Nucleus accumbens (tissue), 56 donors: Measurements from ENCODE around the gene TTC7B.
A peak's percentile ranks its signal among the peaks of the same experiment; 100 is the strongest.

Source experiments
- DNase-seq, 56 donors: peaks; one replicate each; lab custom pipeline; 2025; lab: John Stamatoyannopoulos, UW

Gene TTC7B

GRCh38 chr14:90682615-90683014 lies 133.6 kb downstream of the TTC7B start:
- DNase-seq: no peak

GRCh38 chr14:90681929-90682328 lies 134.3 kb downstream of the TTC7B start:
- DNase-seq: no peak

GRCh38 chr14:90678846-90679362 lies 137.3 kb downstream of the TTC7B start:
- DNase-seq: no peak

DNA sequence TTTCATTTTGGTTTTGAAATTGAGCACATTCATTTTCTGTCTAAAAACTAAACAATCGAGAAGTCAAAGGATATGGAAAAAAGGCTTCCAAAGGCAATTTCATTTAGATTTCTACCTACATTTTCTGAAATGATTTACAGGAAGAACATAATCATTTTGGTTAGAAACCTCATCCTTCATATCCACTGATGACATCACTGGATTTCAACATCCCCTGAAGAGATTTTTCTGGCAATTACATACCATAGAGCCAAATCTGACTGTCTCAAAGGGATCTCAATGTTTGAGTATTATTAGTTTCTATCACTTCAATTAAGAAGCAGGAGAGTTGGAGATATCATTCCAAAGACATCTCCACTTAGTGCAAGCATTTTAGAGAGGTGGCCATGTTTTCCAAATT lies 137.8 kb downstream of the TTC7B start:
- no peak for DNase-seq

DNA sequence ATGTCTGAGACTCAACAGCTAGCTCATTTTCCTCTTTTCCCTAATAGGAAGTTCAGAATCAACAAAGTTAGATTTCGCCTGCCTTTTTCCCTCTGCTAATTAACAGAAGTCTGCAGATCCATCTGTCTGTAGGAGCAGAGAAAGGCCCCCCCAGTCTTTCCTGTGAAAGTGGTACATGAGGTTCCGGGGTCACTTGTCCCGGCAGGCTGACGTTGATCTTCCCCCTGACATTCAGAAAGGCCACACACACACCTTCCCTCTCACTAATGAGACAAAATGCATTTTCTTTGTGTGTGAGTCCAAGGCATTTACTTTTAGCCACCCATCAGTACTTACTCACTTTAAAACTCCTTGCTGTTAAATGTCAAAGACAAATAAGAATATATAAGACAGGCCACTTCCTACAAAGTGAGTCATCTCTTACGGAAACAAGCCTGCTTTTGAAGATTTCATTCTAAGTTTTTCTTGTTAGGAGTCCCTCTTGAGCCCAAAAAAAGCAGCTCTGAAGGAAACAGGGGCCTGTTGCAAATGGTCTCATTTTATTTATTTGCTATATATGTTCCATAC lies 138.7 kb downstream of the TTC7B start:
- DNase-seq: no peak

GRCh38 chr14:90676912-90677311 lies 139.3 kb downstream of the TTC7B start:
- no peak for DNase-seq

GRCh38 chr14:90676356-90676755 lies 139.9 kb downstream of the TTC7B start:
- DNase-seq: no peak

DNA sequence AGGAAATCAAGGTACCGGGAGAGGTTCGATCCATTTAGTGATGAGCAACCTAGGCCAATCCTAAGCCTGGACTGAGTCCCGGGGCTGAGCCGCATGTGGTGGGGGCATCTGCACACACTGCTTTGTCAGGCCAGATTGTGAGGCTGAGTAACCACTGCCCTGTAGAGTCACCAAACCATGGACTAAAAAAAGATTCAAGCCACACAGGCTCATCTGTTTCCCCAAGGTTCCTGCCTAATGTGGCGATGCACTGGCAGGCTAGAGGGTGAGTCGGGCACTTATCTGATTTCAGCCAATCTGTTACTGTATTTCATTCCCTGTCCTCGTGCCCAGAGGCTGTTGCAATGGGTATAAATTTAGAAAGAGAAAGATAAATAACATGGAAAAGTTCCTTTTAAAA lies 140.8 kb downstream of the TTC7B start:
- no peak for DNase-seq

GRCh38 chr14:90674716-90675115 lies 141.5 kb downstream of the TTC7B start:
- no peak for DNase-seq

DNA sequence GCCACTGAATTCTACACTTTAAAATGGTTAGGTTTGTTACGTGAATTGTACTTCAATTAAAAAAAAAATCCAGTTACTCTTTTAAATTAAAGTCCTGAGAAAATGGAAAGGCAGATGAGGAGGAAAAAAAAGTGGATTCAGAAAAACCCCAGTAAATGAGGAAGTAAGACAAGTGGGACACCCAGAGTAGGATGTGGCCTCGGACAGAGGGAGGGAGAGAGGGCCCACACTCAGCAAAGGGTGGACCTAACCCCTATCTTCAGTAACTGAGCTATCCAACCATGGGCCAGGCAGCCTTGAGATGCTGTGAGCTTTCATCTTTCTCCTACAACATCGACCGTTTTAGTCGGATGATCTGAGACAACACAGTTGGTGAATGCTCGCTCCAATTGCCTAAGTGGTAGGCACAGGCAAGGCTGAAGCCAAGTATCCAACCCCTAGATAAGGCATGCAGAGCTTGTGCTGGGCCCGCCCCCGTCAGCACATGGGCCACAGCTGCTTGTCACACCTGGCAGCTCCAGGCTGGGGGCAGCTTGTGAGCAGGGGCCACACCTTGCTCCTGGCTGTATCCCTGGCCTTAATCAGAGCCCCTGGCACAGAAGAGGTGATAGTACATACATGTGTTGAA lies 142.1 kb downstream of the TTC7B start:
- no peak for DNase-seq

GRCh38 chr14:90671382-90672234 lies 144.6 kb downstream of the TTC7B start:
- peak in 8 of 56 donors; percentile 27 to 62 (median 38) for DNase-seq

GRCh38 chr14:90669731-90670130 lies 146.5 kb downstream of the TTC7B start:
- DNase-seq: no peak

DNA sequence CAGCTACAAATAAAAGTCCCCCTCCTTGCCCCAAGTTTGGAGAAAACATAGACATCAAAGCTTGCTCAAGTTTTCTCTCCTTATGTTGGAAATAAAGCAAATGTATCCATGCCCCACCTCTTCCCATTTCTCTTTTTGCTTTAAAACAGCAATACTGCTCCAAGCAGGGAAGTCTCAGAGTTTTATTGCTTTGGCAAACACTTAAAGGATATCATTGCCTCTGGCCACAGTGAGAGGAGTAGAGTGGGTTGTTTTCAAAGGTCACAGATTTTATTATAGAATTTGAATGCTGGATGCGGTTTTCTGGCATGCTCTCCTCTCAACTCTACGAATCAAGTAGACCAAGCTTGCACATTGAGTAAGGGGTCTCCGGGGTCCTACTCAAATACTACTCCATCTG lies 149.7 kb downstream of the TTC7B start:
- no peak for DNase-seq

DNA sequence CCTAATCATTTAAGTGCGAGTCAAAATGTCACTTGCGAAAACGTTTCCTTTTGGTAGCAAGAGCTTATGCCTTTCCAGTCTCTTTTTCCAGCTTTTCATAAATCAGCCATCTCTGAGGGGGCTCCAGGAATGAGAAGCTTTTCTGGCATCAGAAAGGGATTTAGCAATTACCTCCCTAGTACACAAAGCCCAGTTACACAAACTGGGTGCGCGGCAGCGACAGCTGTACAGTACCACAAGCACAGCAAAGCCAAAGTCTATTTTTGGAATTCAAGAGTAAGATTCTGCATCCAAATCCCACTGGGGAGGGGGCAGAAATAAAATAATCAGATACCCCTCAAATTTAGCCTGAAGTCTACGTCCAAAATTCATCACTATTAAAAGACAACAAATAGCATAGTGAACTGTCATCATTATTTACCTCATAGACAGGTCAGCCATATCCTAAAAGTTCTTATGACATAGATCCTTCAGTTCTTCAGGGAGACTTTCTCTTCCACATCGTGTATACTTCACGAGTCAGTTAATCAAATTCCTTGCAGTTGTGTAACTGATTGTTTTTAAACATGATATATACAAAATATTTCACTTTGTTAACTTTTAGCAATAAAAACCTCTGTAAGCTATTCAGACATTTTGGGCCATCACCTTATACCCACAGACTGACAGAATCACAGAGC lies 150.8 kb downstream of the TTC7B start:
- no peak for DNase-seq

DNA sequence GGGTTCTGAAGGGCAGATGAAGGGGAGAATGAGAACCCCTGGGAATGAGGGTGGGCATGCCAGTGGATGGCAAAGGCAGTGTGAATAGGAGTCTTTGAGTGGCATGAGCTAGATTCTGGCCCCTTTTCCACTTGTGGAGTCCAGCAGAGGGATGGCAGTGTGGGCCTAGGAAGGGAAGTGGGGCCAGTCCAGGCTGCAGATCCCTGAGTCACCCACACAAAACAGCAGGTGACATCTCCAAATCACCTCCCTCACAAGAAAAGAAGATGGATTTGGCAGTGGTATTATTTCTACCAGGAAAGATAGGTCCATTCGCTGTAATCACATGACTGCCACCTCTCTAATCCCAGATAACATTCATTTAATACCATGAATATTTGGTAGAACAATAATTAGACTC lies 151.3 kb downstream of the TTC7B start:
- no peak for DNase-seq

GRCh38 chr14:90663680-90664079 lies 152.6 kb downstream of the TTC7B start:
- no peak for DNase-seq

GRCh38 chr14:90663140-90663539 lies 153.1 kb downstream of the TTC7B start:
- no peak for DNase-seq

DNA sequence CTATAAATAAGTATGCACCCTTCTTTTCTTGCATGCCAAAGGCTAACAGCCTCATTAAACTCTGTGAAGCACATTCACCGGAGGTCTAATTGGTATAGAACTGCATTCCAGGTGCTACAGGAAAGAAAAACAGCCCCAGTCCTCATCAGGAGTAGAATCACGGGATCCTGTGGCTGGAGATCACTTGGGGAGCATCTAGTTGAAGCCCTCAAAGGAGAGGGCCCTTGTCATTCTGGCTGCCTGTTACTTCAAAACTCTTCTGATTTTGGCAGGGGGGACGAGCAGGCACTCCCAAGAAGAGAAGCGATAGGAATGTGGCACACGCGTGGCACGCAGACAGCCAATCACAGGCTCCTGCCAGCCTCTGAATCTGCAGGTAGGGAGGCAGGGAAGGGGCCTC lies 154.4 kb downstream of the TTC7B start:
- peak in 1 of 56 donors; percentile 20 for DNase-seq

DNA sequence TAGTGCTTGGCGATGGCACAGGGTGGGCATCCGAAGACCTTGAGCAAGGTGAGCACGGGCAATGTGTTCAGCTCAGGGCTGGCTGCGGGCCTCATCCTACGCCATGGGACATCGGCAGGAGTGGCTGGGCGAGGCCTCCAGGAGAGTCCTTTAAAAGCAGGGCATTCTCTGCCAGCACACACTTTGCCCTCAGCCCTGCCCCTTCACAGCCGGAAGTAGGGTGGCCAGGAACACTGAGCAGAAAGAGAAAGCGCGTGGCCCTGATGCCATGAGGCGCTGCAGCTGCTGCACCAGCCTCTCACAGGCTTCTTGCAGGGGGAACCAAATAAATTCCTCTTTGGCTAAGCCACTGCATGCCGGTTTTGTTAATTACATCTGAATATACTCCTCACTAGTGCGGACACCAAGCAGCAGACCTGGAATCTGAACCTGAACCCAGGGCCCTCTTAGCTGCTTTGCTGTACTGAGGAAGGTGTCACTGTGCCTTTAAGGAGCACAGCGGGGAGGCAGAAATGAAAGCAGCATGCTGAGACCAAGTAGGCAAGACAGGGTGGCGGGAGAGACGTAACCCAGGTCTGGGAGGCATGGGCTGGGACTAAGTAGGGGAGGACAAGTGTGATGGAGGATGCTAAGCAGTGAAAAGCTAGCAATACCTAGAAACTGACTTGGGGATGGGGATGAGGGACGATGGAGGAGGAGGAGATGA lies 155.2 kb downstream of the TTC7B start:
- DNase-seq: peak in 10 of 56 donors; percentile 21 to 55 (median 36)

DNA sequence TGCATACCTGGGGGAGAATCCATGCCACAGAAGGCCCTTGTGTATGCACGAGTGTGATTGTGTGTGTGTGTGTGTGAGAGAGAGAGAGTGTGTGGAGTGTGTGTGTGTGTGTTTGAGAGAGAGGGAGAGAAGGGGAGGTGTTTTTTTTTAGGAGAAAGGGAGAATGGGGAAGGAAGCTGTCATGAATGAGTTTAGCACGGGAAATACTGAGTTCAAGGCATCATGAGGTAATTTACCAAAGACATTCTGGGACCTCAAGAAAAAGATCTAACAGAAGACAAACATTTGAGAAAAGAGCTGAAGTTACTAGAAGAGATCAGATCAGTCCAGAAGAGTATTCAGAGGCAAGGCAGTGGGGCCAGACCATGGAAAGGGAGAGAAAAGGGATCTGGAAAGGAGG lies 157.1 kb downstream of the TTC7B start:
- DNase-seq: no peak
